GM12891 (cell line): ENCODE measurements around the gene ASTN2.

Experiments
- POLR2A ChIP-seq: IDR thresholded peaks from 2 replicates; pipeline ENCODE4 v1.6.1; 2011; ENCODE audit warnings: low read depth, low read length, control low read depth
- SPI1 ChIP-seq: IDR thresholded peaks from 2 replicates; pipeline ENCODE4 v1.6.1; 2011; ENCODE audit warnings: low read depth, low read length, control low read depth

DNA sequence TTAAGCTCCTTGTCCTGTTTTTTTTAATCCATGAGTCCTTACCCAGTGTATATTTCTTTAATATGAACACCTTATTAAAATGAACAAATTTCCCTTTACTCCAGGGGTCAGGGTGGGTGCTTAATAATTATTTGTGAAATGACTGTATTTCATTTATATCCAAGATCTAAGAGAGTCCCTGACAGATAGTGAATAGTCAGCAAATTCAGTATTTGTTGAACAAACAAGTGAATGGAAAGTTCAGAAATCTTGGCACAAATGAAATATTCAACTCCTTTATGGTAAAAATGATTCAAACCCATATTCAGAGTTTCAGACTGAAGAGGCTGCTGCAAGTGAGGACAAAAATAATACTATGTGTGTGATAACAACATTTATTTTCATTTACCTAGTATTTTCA lies 59.9 kb downstream of the ASTN2 start:
- TF ChIP-seq POLR2A (no peak), SPI1 (no peak)
